Activated naive CD8-positive, alpha-beta T cell treated with anti-CD3 and anti-CD28 coated beads, Interleukin-2, amount 10 ng/mL, durations not matched to agents 7 days and 5 days (primary cell): ENCODE measurements around the gene TRERF1. TPM values are rescaled to one million over a fixed set of nuclear protein-coding genes. Genes with fewer than 3 reads are reported as not detected.
"Not testable (repeated sequence)": the region's sequence is repeated elsewhere in the genome, so short reads cannot be mapped to it uniquely, and the experiment has no call there.

Experiments used
- ATAC-seq: fragments of 150-1000 bp; cut with Tn5 transposase; one replicate; pipeline ENCODE4 v1.10.0; 2021; ENCODE audit warnings: low read depth, moderate library complexity
- POLR2A ChIA-PET: fragments of 350-600 bp; sonication (Branson Sonifier 250); formaldehyde crosslinking; loops from one replicate; lab custom pipeline; 2021; ENCODE audit warnings: antibody characterized with exemption; lab: Charles Lee
- DNase-seq: peaks from one replicate; pipeline ENCODE4 v3.0.0; 2021
- H3K27ac Mint-ChIP-seq: one replicate; pipeline ENCODE4 v1.8.0; 2022; ENCODE audit warnings: mild to moderate bottlenecking, mixed read lengths
- H3K27me3 Mint-ChIP-seq: one replicate; pipeline ENCODE4 v1.8.0; 2022; ENCODE audit warnings: mild to moderate bottlenecking, moderate library complexity, mixed read lengths
- H3K36me3 Mint-ChIP-seq: one replicate; pipeline ENCODE4 v1.8.0; 2021; ENCODE audit warnings: mild to moderate bottlenecking, mixed read lengths
- H3K4me1 Mint-ChIP-seq: one replicate; pipeline ENCODE4 v1.8.0; 2021; ENCODE audit warnings: mixed read lengths
- H3K4me3 Mint-ChIP-seq: one replicate; pipeline ENCODE4 v1.8.0; 2022; ENCODE audit warnings: mild to moderate bottlenecking, moderate library complexity, mixed read lengths
- H3K9me3 Mint-ChIP-seq: one replicate; pipeline ENCODE4 v1.8.0; 2021; ENCODE audit warnings: mixed read lengths
- total RNA-seq, 2 experiments: library from RNA; stranded (reverse); gene quantifications; one replicate each; pipeline ENCODE4 v1.2.3, GENCODE V29; 2021

Gene TRERF1
- total RNA-seq, 2 experiments from 2014 or later, result 21.4 to 21.6 TPM

DNA sequence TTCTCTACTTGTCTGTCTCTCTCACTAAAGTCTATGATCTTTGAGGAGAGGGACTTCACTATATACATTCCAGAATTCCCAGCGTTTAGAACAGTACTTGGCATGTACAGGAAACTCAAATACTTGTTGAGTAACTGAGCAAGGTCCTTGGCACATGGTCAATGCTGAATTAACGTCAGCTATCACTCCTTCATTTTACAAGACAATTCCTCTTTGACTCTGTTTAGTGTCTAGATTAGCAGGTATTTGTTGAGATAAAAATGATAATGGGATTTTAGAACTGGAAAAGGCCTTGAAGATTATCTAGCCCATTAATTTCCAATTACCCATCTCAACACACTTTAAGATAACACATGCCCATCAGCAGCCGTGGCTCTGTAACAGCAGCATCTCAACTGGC lies 250.3 kb downstream of the TRERF1 start:
- Mint-ChIP-seq H3K4me3 (no peak overlapping the region), H3K27me3 (no peaks in the 10 kb centered on the region), H3K9me3 (no peaks in the 10 kb centered on the region), H3K36me3 (peaks cover 23% of the 10 kb centered on the region), H3K4me1 (peaks cover 2% of the 10 kb centered on the region), H3K27ac (no peak overlapping the region)
- DNase-seq (no peak), ATAC-seq (no peak)
- POLR2A ChIA-PET, result no interaction called here

DNA sequence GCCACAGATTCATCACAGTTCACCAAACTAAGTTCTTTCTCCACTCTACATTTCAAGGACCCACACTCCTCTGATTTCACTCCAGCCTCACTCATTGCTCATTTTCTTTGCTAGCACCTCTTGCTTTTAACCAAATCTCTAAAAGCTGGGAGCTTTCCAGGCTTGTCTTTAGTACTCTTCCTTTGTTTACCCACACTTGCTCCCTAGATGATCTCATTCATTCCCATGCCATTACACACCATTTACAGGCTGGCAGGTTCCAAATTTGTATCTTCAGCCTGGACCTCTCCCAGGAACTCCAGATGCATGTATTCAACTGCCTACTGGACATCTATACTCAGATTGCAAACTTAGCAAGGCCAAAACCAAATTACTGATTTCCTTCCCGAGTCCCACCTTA lies 251.7 kb downstream of the TRERF1 start:
- POLR2A ChIA-PET, result no interaction called here
- Mint-ChIP-seq H3K36me3 (peaks cover 19% of the 10 kb centered on the region), H3K27ac (no peak overlapping the region), H3K4me3 (no peak overlapping the region), H3K9me3 (no peaks in the 10 kb centered on the region), H3K4me1 (peaks cover 2% of the 10 kb centered on the region), H3K27me3 (no peaks in the 10 kb centered on the region)
- no peak for ATAC-seq
- DNase-seq, result no peak

DNA sequence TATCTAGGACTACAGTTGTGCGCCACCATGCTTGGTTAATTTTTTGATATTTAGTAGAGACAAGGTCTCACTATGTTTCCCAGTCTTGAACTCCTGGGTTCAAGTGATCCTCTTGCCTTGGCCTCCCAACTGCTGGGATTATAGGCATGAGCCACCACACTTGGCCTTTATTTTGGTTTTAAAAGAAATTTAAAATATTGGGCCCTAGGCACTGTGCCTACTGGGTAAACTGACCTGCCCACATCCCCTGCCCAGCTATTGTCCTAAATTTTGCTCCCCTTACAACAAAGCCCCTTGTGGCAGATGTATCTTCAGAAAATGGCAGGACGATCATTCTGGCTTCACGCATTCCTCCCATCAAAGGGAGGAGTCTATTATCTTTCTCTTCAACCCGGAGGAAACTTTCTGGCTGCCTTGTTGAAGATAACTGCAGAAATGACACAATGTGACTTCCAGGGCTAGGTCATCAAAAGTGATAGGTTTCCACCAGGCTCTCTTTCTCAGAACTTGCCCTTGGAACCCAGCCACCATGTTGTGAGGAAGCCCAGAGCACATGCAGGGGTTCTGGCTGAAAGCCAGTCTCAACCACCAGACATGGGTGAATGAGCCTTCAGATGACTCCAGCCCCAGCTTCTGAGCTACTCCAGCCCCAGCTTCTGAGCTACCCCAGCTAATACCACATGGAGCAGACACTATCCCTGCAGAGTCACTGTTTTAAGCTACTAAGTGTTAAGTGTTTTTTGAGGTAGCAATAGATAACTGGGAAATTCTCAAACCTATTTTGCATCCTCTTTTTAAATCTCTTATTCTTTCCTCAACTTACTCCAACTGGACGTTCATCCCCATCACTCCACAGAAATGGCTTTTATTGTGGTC lies 252.4 kb downstream of the TRERF1 start:
- DNase-seq (no peak), ATAC-seq (no peak)
- Mint-ChIP-seq H3K4me3 (no peak overlapping the region), H3K9me3 (no peaks in the 10 kb centered on the region), H3K4me1 (peaks cover 2% of the 10 kb centered on the region), H3K27ac (no peak overlapping the region), H3K36me3 (peaks cover 17% of the 10 kb centered on the region), H3K27me3 (no peaks in the 10 kb centered on the region)
- POLR2A ChIA-PET, result interaction anchor here (0.6 kb wide), 1 partner anchor 677 kb away, joined by 3 read pairs; no protein-coding TSS in a partner anchor

DNA sequence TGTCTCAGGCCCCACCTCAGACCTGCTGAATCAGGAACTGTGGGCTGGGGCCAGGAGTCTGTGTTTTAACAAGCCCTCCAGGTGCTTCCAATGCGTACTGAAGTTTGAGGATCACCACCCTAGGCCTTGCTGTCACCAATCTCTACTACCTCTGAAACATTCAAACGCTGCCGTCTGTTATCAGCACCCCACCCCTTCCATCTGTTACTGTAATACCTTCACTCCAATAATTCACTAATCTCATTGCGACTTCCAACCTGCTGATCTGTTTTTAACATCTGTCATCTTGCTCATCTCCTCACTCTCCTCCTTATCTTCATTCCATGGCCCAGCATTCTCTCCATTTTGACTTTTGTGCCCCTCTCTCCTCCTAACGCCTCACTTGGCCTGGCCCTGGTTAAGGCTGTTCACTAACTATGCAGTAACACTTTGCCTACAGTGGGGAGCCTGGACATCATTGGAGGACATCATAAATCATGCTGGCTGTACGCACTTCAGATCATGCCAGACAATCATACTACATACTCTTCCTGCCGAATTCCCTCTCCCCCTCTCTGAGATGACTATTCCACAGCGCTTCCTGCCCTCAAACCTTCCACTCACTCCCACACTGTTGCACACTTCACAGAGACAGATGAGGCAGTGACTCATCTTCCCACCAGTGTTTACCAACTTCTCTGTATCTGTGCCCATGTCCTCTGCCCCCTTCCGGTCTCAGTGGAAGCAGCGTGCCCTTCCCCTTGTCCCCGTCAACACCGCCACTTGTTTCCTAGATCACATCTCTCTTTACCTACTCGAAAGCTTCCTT lies 254.0 kb downstream of the TRERF1 start:
- POLR2A ChIA-PET, result interaction anchor here (1.1 kb wide), 1 partner anchor 17 kb away, joined by 3 read pairs; no protein-coding TSS in a partner anchor
- ATAC-seq, result no peak
- peaks cover 2% of the 10 kb centered on the region for H3K4me1 Mint-ChIP-seq

DNA sequence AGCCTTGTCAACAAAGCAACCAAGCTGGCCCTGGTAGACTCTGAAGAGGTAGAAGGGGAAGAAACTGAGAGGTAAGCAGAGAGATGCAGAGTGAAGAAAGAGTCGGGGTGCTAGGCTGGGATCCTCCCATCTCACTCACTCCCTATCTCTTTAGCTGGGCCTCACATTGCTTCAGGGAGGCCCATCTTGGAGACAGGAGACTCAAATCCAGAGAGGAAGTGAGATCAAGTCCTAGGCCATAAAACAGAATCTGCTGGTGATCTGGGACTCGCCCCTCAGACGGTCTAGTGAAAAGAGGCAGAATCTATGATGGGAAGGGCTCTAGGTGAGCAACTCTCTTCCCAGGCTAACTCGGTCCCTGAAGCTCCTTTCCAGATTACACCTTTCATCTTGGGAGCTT lies 256.3 kb downstream of the TRERF1 start:
- H3K27me3 Mint-ChIP-seq, result no peaks in the 10 kb centered on the region
- H3K36me3 Mint-ChIP-seq, result peaks cover 10% of the 10 kb centered on the region
- H3K4me3 Mint-ChIP-seq, result no peak overlapping the region
- DNase-seq, result no peak
- POLR2A ChIA-PET, result interaction anchor here (0.6 kb wide), 1 partner anchor 365 kb away, joined by 3 read pairs; no protein-coding TSS in a partner anchor
- H3K4me1 Mint-ChIP-seq, result peaks cover 2% of the 10 kb centered on the region
- no peak for ATAC-seq
- H3K9me3 Mint-ChIP-seq, result no peaks in the 10 kb centered on the region
- no peak overlapping the region for H3K27ac Mint-ChIP-seq

More for the DNA sequence above, 254.0 kb downstream of the TRERF1 start:
- no peak for DNase-seq
- Mint-ChIP-seq H3K27me3 (no peaks in the 10 kb centered on the region), H3K36me3 (peaks cover 17% of the 10 kb centered on the region), H3K27ac (no peak overlapping the region), H3K9me3 (no peaks in the 10 kb centered on the region), H3K4me3 (no peak overlapping the region)

DNA sequence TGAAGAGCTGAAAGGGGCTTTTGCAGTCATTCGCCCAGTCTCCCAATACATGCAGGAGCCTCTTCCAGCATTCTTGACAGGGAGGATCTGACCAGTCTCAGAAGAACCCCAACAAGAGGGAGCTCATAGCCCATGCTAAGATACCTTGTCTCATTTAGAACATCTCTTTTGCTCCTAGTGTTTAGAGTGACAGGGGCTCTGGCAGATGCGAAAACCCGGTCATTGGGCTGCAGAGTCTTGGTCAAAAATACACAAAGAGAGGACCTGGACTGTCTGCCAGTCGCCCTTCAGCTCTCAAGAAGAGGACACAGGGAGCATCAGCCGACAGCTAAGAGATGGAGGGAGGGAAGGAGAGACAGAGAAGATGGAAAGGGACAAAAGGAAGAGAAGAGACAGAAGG lies 257.7 kb downstream of the TRERF1 start:
- ATAC-seq, result no peak
- Mint-ChIP-seq H3K4me3 (no peak overlapping the region), H3K27me3 (no peaks in the 10 kb centered on the region), H3K4me1 (no peaks in the 10 kb centered on the region), H3K9me3 (no peaks in the 10 kb centered on the region), H3K27ac (no peak overlapping the region), H3K36me3 (no peaks in the 10 kb centered on the region)
- no peak for DNase-seq
- POLR2A ChIA-PET, result no interaction called here

DNA sequence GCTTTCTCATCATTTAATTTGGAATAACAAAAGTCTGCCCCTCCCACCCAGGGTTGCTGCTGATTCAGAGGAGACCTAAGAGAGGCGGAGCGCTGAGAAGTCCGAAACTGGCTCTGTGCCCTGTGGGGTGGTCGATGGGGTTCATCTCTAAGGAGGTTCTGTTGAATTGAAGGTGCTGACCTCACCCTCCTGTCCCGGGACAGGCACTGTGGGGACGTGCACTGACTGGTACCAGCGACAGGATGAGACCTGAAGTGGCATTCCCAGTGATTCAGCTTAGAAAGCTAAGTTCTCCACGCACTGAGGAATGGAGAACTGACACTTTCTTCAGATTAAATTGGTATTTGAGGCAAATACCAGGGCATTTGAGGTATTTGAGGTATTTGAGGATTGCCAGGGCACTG lies 258.2 kb downstream of the TRERF1 start:
- Mint-ChIP-seq H3K27ac (no peak overlapping the region), H3K4me1 (no peaks in the 10 kb centered on the region), H3K27me3 (no peaks in the 10 kb centered on the region), H3K36me3 (no peaks in the 10 kb centered on the region), H3K4me3 (no peak overlapping the region), H3K9me3 (no peaks in the 10 kb centered on the region)
- ATAC-seq (no peak), DNase-seq (no peak)
- POLR2A ChIA-PET, result no interaction called here

DNA sequence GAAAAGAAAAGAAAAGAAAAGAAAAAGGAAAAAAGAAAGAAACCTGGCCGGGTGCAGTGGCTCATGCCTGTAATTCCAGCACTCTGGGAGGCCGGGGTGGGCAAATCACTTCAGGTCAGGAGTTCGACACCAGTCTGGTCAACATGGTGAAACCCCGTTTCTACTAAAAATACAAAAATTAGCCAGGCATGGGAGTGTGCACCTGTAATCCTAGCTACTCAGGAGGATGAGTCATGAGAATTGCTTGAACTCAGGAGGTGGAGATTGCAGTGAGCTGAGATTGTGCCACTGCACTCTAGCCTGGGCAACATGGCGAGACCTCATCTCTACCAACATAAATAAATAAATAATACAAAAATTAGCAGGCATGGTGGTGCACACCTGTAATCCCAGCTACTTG lies 259.3 kb downstream of the TRERF1 start:
- not testable (repeated sequence) for H3K27me3 Mint-ChIP-seq, H3K27ac Mint-ChIP-seq, H3K9me3 Mint-ChIP-seq, H3K4me1 Mint-ChIP-seq, DNase-seq, H3K36me3 Mint-ChIP-seq, H3K4me3 Mint-ChIP-seq, ATAC-seq
- POLR2A ChIA-PET, result interaction anchor here (0.7 kb wide), 1 partner anchor 882 kb away, joined by 4 read pairs; no protein-coding TSS in a partner anchor

DNA sequence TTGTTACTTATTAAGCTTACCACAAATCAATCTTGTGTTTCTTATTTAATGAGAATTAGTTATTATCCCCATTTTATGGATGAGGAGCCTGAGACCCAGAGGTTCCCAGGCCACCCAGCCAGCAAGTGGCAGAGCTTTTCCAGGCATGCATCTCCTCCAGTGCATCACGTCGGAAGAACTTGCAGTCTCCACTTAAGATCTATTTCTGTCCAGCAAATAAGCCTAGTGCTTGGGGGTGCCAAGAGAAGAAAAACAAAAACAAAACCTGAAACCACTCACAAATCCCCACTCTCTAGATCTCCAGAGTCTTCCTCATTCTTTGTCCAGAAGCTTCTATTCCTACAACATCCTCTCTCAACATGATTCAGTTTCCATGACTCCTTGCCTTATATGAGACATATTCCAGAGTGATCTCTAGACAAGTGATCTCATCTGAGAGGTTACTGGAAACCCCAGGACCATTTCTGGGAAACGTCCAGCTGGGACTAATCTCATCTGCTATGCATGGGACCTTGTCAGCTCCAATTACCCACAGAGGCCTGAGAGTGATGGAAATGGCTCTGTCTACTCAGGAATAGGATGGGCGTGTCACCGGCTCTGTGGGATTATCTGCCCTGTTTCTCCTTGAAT lies 261.1 kb downstream of the TRERF1 start:
- Mint-ChIP-seq H3K27me3 (no peaks in the 10 kb centered on the region), H3K36me3 (no peaks in the 10 kb centered on the region), H3K27ac (no peak overlapping the region), H3K9me3 (no peaks in the 10 kb centered on the region), H3K4me1 (no peaks in the 10 kb centered on the region), H3K4me3 (no peak overlapping the region)
- DNase-seq, result no peak
- ATAC-seq, result no peak
- POLR2A ChIA-PET, result interaction anchor here (0.6 to 0.7 kb wide), 2 partner anchors 9 to 96 kb away, joined by 4 to 5 read pairs; no protein-coding TSS in a partner anchor

DNA sequence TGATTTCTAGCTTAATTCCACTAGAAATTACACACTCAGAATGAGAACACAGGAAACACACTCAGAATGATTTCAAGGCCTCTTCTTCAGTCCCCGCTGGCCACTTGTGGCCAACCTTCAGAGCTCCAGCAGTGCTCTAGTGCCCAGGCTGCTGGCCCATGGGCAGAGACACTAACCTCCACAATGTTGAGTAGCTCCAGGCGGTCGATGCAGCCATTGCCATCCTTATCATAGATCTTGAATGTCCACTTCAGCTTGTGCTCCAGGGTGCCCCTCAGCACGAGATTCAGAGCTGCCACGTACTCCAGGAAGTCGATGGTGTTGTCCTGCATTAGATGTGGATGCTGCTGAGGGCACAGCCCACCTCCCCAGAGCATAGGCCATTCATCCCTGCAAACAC lies 263.3 kb downstream of the TRERF1 start:
- no peaks in the 10 kb centered on the region for H3K4me1 Mint-ChIP-seq

DNA sequence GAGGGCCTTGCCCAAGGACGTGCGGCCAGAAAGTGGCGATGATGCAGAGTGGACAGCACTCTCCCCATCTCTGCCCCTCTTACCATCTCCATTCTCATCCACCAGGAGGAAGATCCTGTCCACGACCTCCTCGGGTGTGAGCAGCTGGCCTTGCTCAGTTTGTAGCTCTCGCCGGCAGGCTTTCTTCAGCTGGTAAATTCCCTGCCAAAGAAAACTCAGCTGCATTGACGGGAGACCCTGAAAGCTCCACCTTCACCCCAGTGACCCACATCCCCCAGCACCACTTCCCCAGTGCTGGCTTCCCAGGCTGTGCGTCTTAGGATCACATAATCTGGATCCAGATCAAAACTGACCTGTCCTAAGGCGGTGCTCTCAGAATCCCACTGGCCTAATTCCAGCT lies 266.1 kb downstream of the TRERF1 start:
- POLR2A ChIA-PET, result no interaction called here
- DNase-seq (no peak), ATAC-seq (no peak)
- no peaks in the 10 kb centered on the region for H3K27me3 Mint-ChIP-seq
- H3K36me3 Mint-ChIP-seq, result no peaks in the 10 kb centered on the region
- no peak overlapping the region for H3K4me3 Mint-ChIP-seq
- no peaks in the 10 kb centered on the region for H3K4me1 Mint-ChIP-seq
- H3K27ac Mint-ChIP-seq, result no peak overlapping the region
- H3K9me3 Mint-ChIP-seq, result no peaks in the 10 kb centered on the region

More for the DNA sequence above, 263.3 kb downstream of the TRERF1 start:
- POLR2A ChIA-PET, result no interaction called here
- Mint-ChIP-seq H3K27ac (no peak overlapping the region), H3K4me3 (no peak overlapping the region), H3K9me3 (no peaks in the 10 kb centered on the region), H3K36me3 (no peaks in the 10 kb centered on the region), H3K27me3 (no peaks in the 10 kb centered on the region)
- DNase-seq (no peak), ATAC-seq (no peak)

DNA sequence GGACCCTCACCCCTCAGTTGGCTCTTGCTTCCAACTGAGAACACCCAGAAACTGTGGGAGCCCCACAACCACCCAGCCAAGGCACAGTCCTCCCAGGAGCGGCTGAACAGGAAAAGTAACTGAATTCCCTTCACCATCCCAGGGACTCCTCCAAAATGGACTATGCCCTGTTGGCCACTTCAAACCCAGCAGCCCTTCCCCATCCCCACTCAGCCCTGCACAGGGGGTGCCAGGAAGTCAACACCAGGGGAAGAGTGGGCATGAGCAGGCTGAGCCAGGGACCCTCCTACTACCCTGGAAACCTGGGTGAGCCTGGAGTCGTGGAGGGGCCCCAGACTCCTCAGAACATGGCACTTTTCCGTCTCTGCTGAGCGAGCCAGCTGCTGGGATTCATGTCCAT lies 267.3 kb downstream of the TRERF1 start:
- no peaks in the 10 kb centered on the region for H3K36me3 Mint-ChIP-seq
- POLR2A ChIA-PET, result no interaction called here
- ATAC-seq (no peak), DNase-seq (no peak)
- no peak overlapping the region for H3K27ac Mint-ChIP-seq
- no peaks in the 10 kb centered on the region for H3K9me3 Mint-ChIP-seq
- no peak overlapping the region for H3K4me3 Mint-ChIP-seq
- H3K4me1 Mint-ChIP-seq, result no peaks in the 10 kb centered on the region
- no peaks in the 10 kb centered on the region for H3K27me3 Mint-ChIP-seq

DNA sequence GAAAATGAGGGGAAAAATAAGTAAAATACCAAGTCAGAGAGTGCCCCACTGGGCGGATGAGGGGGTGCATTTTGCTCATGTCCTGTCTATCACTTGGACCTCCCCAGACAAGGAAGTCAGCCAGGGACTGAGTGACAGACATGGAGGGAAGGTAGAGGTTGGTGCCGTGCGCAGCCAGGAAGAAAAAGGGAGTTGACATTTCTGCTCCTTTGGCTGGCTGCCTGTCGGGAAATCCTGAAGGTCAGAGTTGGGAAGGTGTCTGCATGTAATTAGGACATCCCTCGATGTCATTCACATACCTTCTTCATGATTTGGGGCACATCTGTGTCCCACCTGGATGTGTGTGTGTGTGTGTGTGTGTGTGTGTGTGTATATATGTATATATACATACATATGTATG lies 269.6 kb downstream of the TRERF1 start:
- POLR2A ChIA-PET, result interaction anchor here (0.7 kb wide), 1 partner anchor 8 kb away, joined by 4 read pairs; no protein-coding TSS in a partner anchor
- DNase-seq (no peak), ATAC-seq (no peak)
- no peaks in the 10 kb centered on the region for H3K36me3 Mint-ChIP-seq
- no peak overlapping the region for H3K4me3 Mint-ChIP-seq
- peaks cover 2% of the 10 kb centered on the region for H3K27me3 Mint-ChIP-seq
- no peak overlapping the region for H3K27ac Mint-ChIP-seq
- H3K9me3 Mint-ChIP-seq, result no peaks in the 10 kb centered on the region
- H3K4me1 Mint-ChIP-seq, result peaks cover 2% of the 10 kb centered on the region
